Activated CD4-positive, alpha-beta T cell treated with anti-CD3 and anti-CD28 coated beads, Interleukin-2, amount 10 ng/mL, durations not matched to agents 7 days and 5 days (primary cell): ENCODE measurements around the gene GSC2. TPM values are rescaled to one million over a fixed set of nuclear protein-coding genes. Genes with fewer than 3 reads are reported as not detected.

Experiments
- CTCF ChIA-PET: fragments of 350-600 bp; sonication (Branson Sonifier 250); formaldehyde crosslinking; loops from one replicate; lab custom pipeline; 2021; ENCODE audit warnings: antibody characterized with exemption; lab: Charles Lee
- POLR2A ChIA-PET: fragments of 350-600 bp; sonication (Branson Sonifier 250); formaldehyde crosslinking; loops from one replicate; lab custom pipeline; 2021; ENCODE audit warnings: antibody characterized with exemption; lab: Charles Lee
- DNase-seq: peaks from one replicate; pipeline ENCODE4 v3.0.0-alpha.2; 2020
- H3K27ac Mint-ChIP-seq: one replicate; pipeline ENCODE4 v1.8.0; 2021; ENCODE audit warnings: mild to moderate bottlenecking, moderate library complexity, mixed read lengths
- H3K27me3 Mint-ChIP-seq: one replicate; pipeline ENCODE4 v1.8.0; 2021; ENCODE audit warnings: mixed read lengths
- H3K36me3 Mint-ChIP-seq: one replicate; pipeline ENCODE4 v1.8.0; 2021; ENCODE audit warnings: low read depth, mixed read lengths
- H3K4me1 Mint-ChIP-seq: one replicate; pipeline ENCODE4 v1.8.0; 2021; ENCODE audit warnings: mixed read lengths
- H3K4me3 Mint-ChIP-seq: one replicate; pipeline ENCODE4 v1.8.0; 2021; ENCODE audit warnings: mild to moderate bottlenecking, moderate library complexity, mixed read lengths
- H3K9me3 Mint-ChIP-seq: one replicate; pipeline ENCODE4 v1.8.0; 2021; ENCODE audit warnings: mixed read lengths
- total RNA-seq, 2 experiments: library from RNA; stranded (reverse); gene quantifications; one replicate each; pipeline ENCODE4 v1.2.3, GENCODE V29; 2021

The GSC2 gene
- total RNA-seq, 2 experiments from 2014 or later = not detected

GRCh38 chr22:19103880-19104821, 45.9 kb downstream of the GSC2 start:
- no peak overlapping the region for H3K27ac Mint-ChIP-seq

GRCh38 chr22:19098157-19098556, 51.9 kb downstream of the GSC2 start:
- ChIA-PET POLR2A (no interaction called here), CTCF (interaction anchor here (0.6 to 3.1 kb wide), 5 partner anchors 18 to 786 kb away, joined by 3 to 8 read pairs (median 3); partner anchors contain the start of gene ESS2)
- Mint-ChIP-seq H3K27ac (no peak overlapping the region), H3K9me3 (no peaks in the 10 kb centered on the region), H3K36me3 (peaks cover 15% of the 10 kb centered on the region), H3K27me3 (no peaks in the 10 kb centered on the region), H3K4me3 (no peak overlapping the region), H3K4me1 (no peaks in the 10 kb centered on the region)
- no peak for DNase-seq

More at GRCh38 chr22:19103880-19104821, 45.9 kb downstream of the GSC2 start:
- ChIA-PET CTCF (interaction anchor here (1.3 to 1.7 kb wide), 3 partner anchors 9 to 14 kb away, joined by 3 to 6 read pairs (median 4); no protein-coding TSS in a partner anchor), POLR2A (no interaction called here)
- no peak for DNase-seq
- Mint-ChIP-seq H3K4me1 (peaks cover 35% of the 10 kb centered on the region), H3K36me3 (peaks cover 19% of the 10 kb centered on the region), H3K27me3 (no peaks in the 10 kb centered on the region), H3K4me3 (no peak overlapping the region), H3K9me3 (no peaks in the 10 kb centered on the region)

GRCh38 chr22:19097518-19097917, 52.6 kb downstream of the GSC2 start:
- CTCF ChIA-PET = interaction anchor here (0.7 to 3.1 kb wide), 3 partner anchors 18 to 521 kb away, joined by 3 to 8 read pairs (median 3); partner anchors contain the start of gene ESS2
- H3K27me3 Mint-ChIP-seq = no peaks in the 10 kb centered on the region

More at GRCh38 chr22:19097518-19097917, 52.6 kb downstream of the GSC2 start:
- Mint-ChIP-seq H3K4me1 (no peaks in the 10 kb centered on the region), H3K4me3 (no peak overlapping the region), H3K9me3 (no peaks in the 10 kb centered on the region), H3K36me3 (peaks cover 17% of the 10 kb centered on the region), H3K27ac (no peak overlapping the region)
- POLR2A ChIA-PET = no interaction called here
- DNase-seq = no peak

Other genes starting within 250 kb of the GSC2 start
- 1 to 10 TPM in 1 of 2 experiments, under 1 TPM in 1; 0.74 to 1.2 TPM for gene DGCR6, start 244.0 kb downstream of the GSC2 start, total RNA-seq
- gene PRODH, start 214.0 kb downstream of the GSC2 start, total RNA-seq = under 1 TPM; 0.06 to 0.25 TPM
- 10 to 100 TPM; 38.7 to 39.0 TPM for gene DGCR2, start 27.9 kb downstream of the GSC2 start, total RNA-seq
- gene TSSK2, start 19.0 kb downstream of the GSC2 start, total RNA-seq = not detected
- gene ESS2, start 5.6 kb downstream of the GSC2 start, total RNA-seq = 10 to 100 TPM; 17.9 to 18.5 TPM
- 10 to 100 TPM; 40.4 to 49.2 TPM for gene SLC25A1, start 28.4 kb upstream of the GSC2 start, total RNA-seq
- gene CLTCL1, start 141.4 kb upstream of the GSC2 start, total RNA-seq = under 1 TPM; 0.62 to 0.69 TPM